WI38 (cell line): ENCODE measurements around the gene C9orf72.
"Not testable (repeated sequence)": the region's sequence is repeated elsewhere in the genome, so short reads cannot be mapped to it uniquely, and the experiment has no call there.

ENCODE experiments used
- H3K4me3 ChIP-seq: 2 replicates; pipeline ENCODE4 v1.5.1; 2011; ENCODE audit warnings: low read depth, mild to moderate bottlenecking, control low read depth, low read length
- TF ChIP-seq, protein P1 (sequence below): IDR thresholded peaks from 2 replicates; pipeline ENCODE4 v1.5.1; 2012; ENCODE audit warnings: low read depth, mild to moderate bottlenecking, control low read depth, low read length

The C9orf72 gene

DNA sequence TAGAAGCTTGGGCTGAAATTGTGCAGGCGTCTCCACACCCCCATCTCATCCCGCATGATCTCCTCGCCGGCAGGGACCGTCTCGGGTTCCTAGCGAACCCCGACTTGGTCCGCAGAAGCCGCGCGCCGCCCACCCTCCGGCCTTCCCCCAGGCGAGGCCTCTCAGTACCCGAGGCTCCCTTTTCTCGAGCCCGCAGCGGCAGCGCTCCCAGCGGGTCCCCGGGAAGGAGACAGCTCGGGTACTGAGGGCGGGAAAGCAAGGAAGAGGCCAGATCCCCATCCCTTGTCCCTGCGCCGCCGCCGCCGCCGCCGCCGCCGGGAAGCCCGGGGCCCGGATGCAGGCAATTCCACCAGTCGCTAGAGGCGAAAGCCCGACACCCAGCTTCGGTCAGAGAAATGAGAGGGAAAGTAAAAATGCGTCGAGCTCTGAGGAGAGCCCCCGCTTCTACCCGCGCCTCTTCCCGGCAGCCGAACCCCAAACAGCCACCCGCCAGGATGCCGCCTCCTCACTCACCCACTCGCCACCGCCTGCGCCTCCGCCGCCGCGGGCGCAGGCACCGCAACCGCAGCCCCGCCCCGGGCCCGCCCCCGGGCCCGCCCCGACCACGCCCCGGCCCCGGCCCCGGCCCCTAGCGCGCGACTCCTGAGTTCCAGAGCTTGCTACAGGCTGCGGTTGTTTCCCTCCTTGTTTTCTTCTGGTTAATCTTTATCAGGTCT, at the start of gene C9orf72:
Gene C9orf72, minus strand, starts transcription at position 564 of the 716 bp plus-strand sequence. CDS start 6,361 bp downstream, outside the sequence.
- TF ChIP-seq, protein P1, sequence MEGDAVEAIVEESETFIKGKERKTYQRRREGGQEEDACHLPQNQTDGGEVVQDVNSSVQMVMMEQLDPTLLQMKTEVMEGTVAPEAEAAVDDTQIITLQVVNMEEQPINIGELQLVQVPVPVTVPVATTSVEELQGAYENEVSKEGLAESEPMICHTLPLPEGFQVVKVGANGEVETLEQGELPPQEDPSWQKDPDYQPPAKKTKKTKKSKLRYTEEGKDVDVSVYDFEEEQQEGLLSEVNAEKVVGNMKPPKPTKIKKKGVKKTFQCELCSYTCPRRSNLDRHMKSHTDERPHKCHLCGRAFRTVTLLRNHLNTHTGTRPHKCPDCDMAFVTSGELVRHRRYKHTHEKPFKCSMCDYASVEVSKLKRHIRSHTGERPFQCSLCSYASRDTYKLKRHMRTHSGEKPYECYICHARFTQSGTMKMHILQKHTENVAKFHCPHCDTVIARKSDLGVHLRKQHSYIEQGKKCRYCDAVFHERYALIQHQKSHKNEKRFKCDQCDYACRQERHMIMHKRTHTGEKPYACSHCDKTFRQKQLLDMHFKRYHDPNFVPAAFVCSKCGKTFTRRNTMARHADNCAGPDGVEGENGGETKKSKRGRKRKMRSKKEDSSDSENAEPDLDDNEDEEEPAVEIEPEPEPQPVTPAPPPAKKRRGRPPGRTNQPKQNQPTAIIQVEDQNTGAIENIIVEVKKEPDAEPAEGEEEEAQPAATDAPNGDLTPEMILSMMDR = no peak
- H3K4me3 ChIP-seq = peak within 1 kb of the TSS; percentile 67

GRCh38 chr9:27622693-27623340, 49.5 kb upstream of the C9orf72 start:
- H3K4me3 ChIP-seq = no peak overlapping the region

DNA sequence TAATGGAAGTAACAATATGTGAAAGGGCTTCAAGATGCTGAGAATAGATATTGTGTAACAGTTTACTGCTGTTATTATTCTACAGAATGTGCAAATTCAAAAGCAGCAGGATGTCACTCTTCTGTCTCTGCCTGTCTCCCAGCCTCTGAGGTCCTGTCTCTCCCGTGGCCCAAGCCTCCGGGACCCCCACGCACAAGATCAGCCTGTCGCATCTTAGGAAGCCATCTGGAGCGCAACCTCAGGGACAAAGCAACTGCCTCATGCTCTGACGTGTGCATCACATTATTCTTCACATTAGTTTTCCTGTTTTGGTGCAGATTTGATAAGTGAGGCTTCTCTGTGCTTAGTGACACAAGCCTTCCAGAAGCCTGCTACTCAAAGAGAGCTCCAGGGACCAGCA, 46.5 kb upstream of the C9orf72 start:
- TF ChIP-seq, protein P1 = no peak
- no peak overlapping the region for H3K4me3 ChIP-seq

More at GRCh38 chr9:27622693-27623340, 49.5 kb upstream of the C9orf72 start:
- TF ChIP-seq, protein P1 = no peak

GRCh38 chr9:27618066-27618465, 44.8 kb upstream of the C9orf72 start:
- TF ChIP-seq, protein P1 = no peak
- no peak overlapping the region for H3K4me3 ChIP-seq

DNA sequence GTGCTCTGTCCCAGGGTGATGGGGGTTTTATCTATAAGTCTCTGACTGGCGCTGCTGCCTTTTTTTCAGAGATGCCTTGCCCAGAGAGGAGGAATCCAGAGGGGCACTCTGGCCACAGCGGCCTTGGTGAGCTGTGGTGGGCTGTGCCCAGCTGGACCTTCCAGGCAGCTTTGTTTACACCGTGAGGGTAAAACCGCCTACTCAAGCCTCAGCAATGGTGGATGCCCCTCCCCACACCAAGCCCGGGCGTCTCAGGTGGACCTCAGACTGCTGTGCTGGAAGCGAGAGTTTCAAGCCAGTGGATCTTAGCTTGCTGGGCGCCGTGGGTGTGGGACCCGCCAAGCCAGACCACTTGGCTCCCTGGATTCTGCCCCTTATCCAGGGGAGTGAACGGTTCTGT, 41.3 kb upstream of the C9orf72 start:
- TF ChIP-seq, protein P1 = no peak
- no peak overlapping the region for H3K4me3 ChIP-seq

GRCh38 chr9:27612036-27612435, 38.8 kb upstream of the C9orf72 start:
- not testable (repeated sequence) for H3K4me3 ChIP-seq

- TF ChIP-seq, protein P1 = no peak
- H3K4me3 ChIP-seq = no peak overlapping the region
Observed at GRCh38 chr9:27610622-27611021, 37.3 kb upstream of the C9orf72 start.
